Measurements from ENCODE around the gene NUP210L. TPM values are rescaled to one million over a fixed set of nuclear protein-coding genes. Genes with fewer than 3 reads are reported as not detected.
A peak's percentile ranks its signal among the peaks of the same experiment; 100 is the strongest.

NUP210L gene
- total RNA-seq, 6 experiments from 2014 or later: not detected

- H3K36me3 Mint-ChIP-seq (ENCODE audit: low read depth): peaks cover 5% of the 10 kb centered on the region; the same call in 1 of the 2 replicates
- 0 out of 2 replicates have a peak, but pooled peaks cover 4% of the 10 kb centered on the region for H3K27me3 Mint-ChIP-seq (ENCODE audit: insufficient read depth)
- peak overlapping the region; percentile 89 for H3K4me3 Mint-ChIP-seq
- DNase-seq: no peak
- TF ChIP-seq CTCF (IDR thresholded peaks at IDR 0.05): no peak
- H3K9me3 Mint-ChIP-seq: no peaks in the 10 kb centered on the region
- H3K4me1 Mint-ChIP-seq (ENCODE audit: low read depth): peaks cover 78% of the 10 kb centered on the region
- H3K27ac Mint-ChIP-seq: peak overlapping the region; percentile 87
Observed at GRCh38 chr1:153963850-153964331, 191.0 kb downstream of the NUP210L start.

GRCh38 chr1:153963030-153963849, 191.6 kb downstream of the NUP210L start, which contains the start of gene SLC39A1:
SLC39A1 (minus strand) TSS chr1:153963537; CDS start chr1:153962715, 822 bp downstream.
- Mint-ChIP-seq H3K4me1 (ENCODE audit: low read depth) (peaks cover 77% of the 10 kb centered on the region), H3K27me3 (ENCODE audit: insufficient read depth) (0 out of 2 replicates have a peak, but pooled peaks cover 4% of the 10 kb centered on the region), H3K27ac (peak within 1 kb of the TSS; percentile 87), H3K36me3 (ENCODE audit: low read depth) (peaks cover 5% of the 10 kb centered on the region; the same call in 1 of the 2 replicates), H3K4me3 (peak within 1 kb of the TSS; percentile 89), H3K9me3 (no peaks in the 10 kb centered on the region)
- peak; percentile 94 for DNase-seq
- TF ChIP-seq CTCF (IDR thresholded peaks at IDR 0.05): no peak

- DNase-seq: peak; percentile 50
- Mint-ChIP-seq H3K4me1 (ENCODE audit: low read depth) (peaks cover 70% of the 10 kb centered on the region), H3K27ac (peak overlapping the region; percentile 87), H3K27me3 (ENCODE audit: insufficient read depth) (peaks cover 6% of the 10 kb centered on the region; the same call in 1 of the 2 replicates), H3K9me3 (no peaks in the 10 kb centered on the region), H3K4me3 (peak overlapping the region; percentile 89), H3K36me3 (ENCODE audit: low read depth) (peaks cover 5% of the 10 kb centered on the region; the same call in 1 of the 2 replicates)
- TF ChIP-seq CTCF (IDR thresholded peaks at IDR 0.05): no peak
Observed at GRCh38 chr1:153962088-153963029, 192.5 kb downstream of the NUP210L start.

GRCh38 chr1:153961421-153961820, 193.5 kb downstream of the NUP210L start:
- H3K9me3 Mint-ChIP-seq: no peaks in the 10 kb centered on the region
- H3K27ac Mint-ChIP-seq: peak overlapping the region; percentile 37; the same call in 1 of the 2 replicates
- H3K4me3 Mint-ChIP-seq: peak overlapping the region; percentile 89
- H3K36me3 Mint-ChIP-seq (ENCODE audit: low read depth): peaks cover 5% of the 10 kb centered on the region; the same call in 1 of the 2 replicates
- H3K27me3 Mint-ChIP-seq (ENCODE audit: insufficient read depth): peaks cover 6% of the 10 kb centered on the region; the same call in 1 of the 2 replicates
- DNase-seq: no peak
- TF ChIP-seq CTCF (IDR thresholded peaks at IDR 0.05): no peak
- peaks cover 73% of the 10 kb centered on the region for H3K4me1 Mint-ChIP-seq (ENCODE audit: low read depth)

- Mint-ChIP-seq H3K27me3 (ENCODE audit: insufficient read depth) (peaks cover 6% of the 10 kb centered on the region; the same call in 1 of the 2 replicates), H3K4me3 (no peak overlapping the region), H3K36me3 (ENCODE audit: low read depth) (peaks cover 5% of the 10 kb centered on the region; the same call in 1 of the 2 replicates), H3K4me1 (ENCODE audit: low read depth) (peaks cover 71% of the 10 kb centered on the region), H3K9me3 (no peaks in the 10 kb centered on the region), H3K27ac (no peak overlapping the region)
- TF ChIP-seq CTCF (IDR thresholded peaks at IDR 0.05): no peak
- no peak for DNase-seq
Observed at GRCh38 chr1:153960206-153960605, 194.7 kb downstream of the NUP210L start.

Data from HFFc6 (cell line).